GM12878 (cell line): ENCODE results near the gene PHOX2B. TPM values are rescaled to one million over a fixed set of nuclear protein-coding genes. Genes with fewer than 3 reads are reported as not detected.

Experiments
- ATAC-seq: fragments of 200-7000 bp; cut with Tn5 transposase; 3 replicates; pipeline ENCODE4 v1.9.1; 2020; ENCODE audit warnings: mild to moderate bottlenecking, moderate library complexity
- Bru-seq: library from RNA; stranded (reverse); fragments of 400-500 nt; gene quantifications from one replicate; lab custom pipeline; 2021; lab: Mats Ljungman, UMichigan
- BruChase-seq, 2 experiments: library from RNA; stranded (reverse); fragments of 400-500 nt; gene quantifications; one replicate each; lab custom pipeline; 2021; lab: Mats Ljungman, UMichigan
- BruUV-seq: library from RNA; stranded (reverse); fragments of 400-500 nt; replicated peaks from 2 replicates; lab custom pipeline; 2021; lab: Mats Ljungman, UMichigan
- CTCF ChIA-PET: fragments of 300-600 bp; sonication (Branson Sonifier 250); formaldehyde crosslinking; extraction: SDS; loops from one replicate; lab custom pipeline; 2021; ENCODE audit warnings: inconsistent platforms; lab: Yijun Ruan, JAX
- POLR2A ChIA-PET: fragments of 350-600 bp; formaldehyde crosslinking; extraction: SDS; loops from one replicate; lab custom pipeline; 2021; ENCODE audit warnings: inconsistent platforms; lab: Charles Lee
- RAD21 ChIA-PET: fragments of 300-600 bp; sonication (Branson Sonifier 250); formaldehyde crosslinking; loops from one replicate; lab custom pipeline; 2023; ENCODE audit warnings: antibody characterized with exemption; ENCODE audit not compliant: unreplicated experiment; lab: Charles Lee
- SMC1A ChIA-PET: fragments of 300-600 bp; sonication (Branson Sonifier 250); formaldehyde crosslinking; loops from one replicate; lab custom pipeline; 2023; ENCODE audit not compliant: unreplicated experiment, uncharacterized antibody; lab: Charles Lee
- DNase-seq: peaks from one replicate; pipeline ENCODE4 v3.0.0-alpha.2; 2011; ENCODE audit warnings: low read depth, low spot score
- FAIRE-seq: peaks from 3 replicates; lab custom pipeline; 2011; peaks lifted over from hg19 to GRCh38; lab: Jason Lieb, UNC
- H2AFZ ChIP-seq: 2 replicates; pipeline ENCODE4 v1.6.0; 2011; ENCODE audit warnings: low read depth, low read length, control low read depth; ENCODE audit not compliant: control insufficient read depth
- H3K27ac ChIP-seq: 2 replicates; pipeline ENCODE4 v1.5.1; 2011; ENCODE audit warnings: control low read depth; ENCODE audit not compliant: control insufficient read depth, insufficient read depth
- H3K27me3 ChIP-seq, 2 experiments: replicated peaks in 1 of 2; 2 replicates each; pipeline versions ENCODE4 v1.6.0 to v1.6.1; 2011; ENCODE audit warnings: low read length in 1 of 2; ENCODE audit not compliant: control insufficient read depth in 2 of 2, insufficient read depth in 2 of 2
- H3K36me3 ChIP-seq, 2 experiments: 2 replicates each; pipeline ENCODE4 v1.5.1; 2011; ENCODE audit warnings: low read length in 1 of 2; ENCODE audit not compliant: control insufficient read depth in 2 of 2, insufficient read depth in 2 of 2
- H3K4me1 ChIP-seq: 2 replicates; pipeline ENCODE4 v1.6.1; 2011; ENCODE audit warnings: mild to moderate bottlenecking, low read length, moderate library complexity, mixed read lengths; ENCODE audit not compliant: control insufficient read depth, insufficient read depth
- H3K4me2 ChIP-seq: 2 replicates; pipeline ENCODE4 v1.6.0; 2011; ENCODE audit warnings: control low read depth; ENCODE audit not compliant: control insufficient read depth, insufficient read depth
- H3K4me3 ChIP-seq: fragments of 200-600 bp; sonication (generic); 2 replicates; pipeline ENCODE4 v1.5.1; 2016
- H3K79me2 ChIP-seq: 2 replicates; pipeline ENCODE4 v1.6.0; 2011; ENCODE audit warnings: low read length; ENCODE audit not compliant: control insufficient read depth, insufficient read depth
- H3K9ac ChIP-seq: 2 replicates; pipeline ENCODE4 v1.8.0; 2011; ENCODE audit warnings: low read length, control low read depth, mixed read lengths; ENCODE audit not compliant: control insufficient read depth, insufficient read depth
- H3K9me3 ChIP-seq: replicated peaks from 3 replicates; pipeline ENCODE4 v1.5.1; 2011; ENCODE audit warnings: mild to moderate bottlenecking, low read length; ENCODE audit not compliant: control insufficient read depth, insufficient read depth
- H4K20me1 ChIP-seq: 2 replicates; pipeline ENCODE4 v1.6.0; 2011; ENCODE audit not compliant: control insufficient read depth, insufficient read depth
- E2F8 ChIP-seq: fragments of 450-650 bp; IDR thresholded peaks from 2 replicates; pipeline ENCODE4 v1.6.1; 2018; ENCODE audit warnings: mild to moderate bottlenecking, low read depth, moderate library complexity; ENCODE audit not compliant: partially characterized antibody
- RELB ChIP-seq: fragments of 450-650 bp; IDR thresholded peaks from 2 replicates; pipeline ENCODE4 v1.6.1; 2017; ENCODE audit warnings: low read depth, mild to moderate bottlenecking, moderate library complexity
- RFX5 ChIP-seq: IDR thresholded peaks from 2 replicates; pipeline ENCODE4 v1.6.1; 2011; ENCODE audit warnings: low read depth, low read length, improper control_type of control experiment
- RUNX3 ChIP-seq: IDR thresholded peaks from 2 replicates; pipeline ENCODE4 v1.6.1; 2012; ENCODE audit warnings: low read length, inconsistent platforms
- ZNF217 ChIP-seq: fragments of 450-650 bp; IDR thresholded peaks from 2 replicates; pipeline ENCODE4 v1.6.1; 2017; ENCODE audit warnings: antibody characterized with exemption, mild to moderate bottlenecking
- ZNF274 ChIP-seq: IDR thresholded peaks from one replicate; pipeline ENCODE4 v1.8.0; 2011; ENCODE audit not compliant: insufficient read length, insufficient read depth
- ZSCAN29 ChIP-seq: fragments of 450-650 bp; IDR thresholded peaks from 2 replicates; pipeline ENCODE4 v1.6.1; 2017; ENCODE audit warnings: mild to moderate bottlenecking, moderate library complexity
- WGBS: methylation state at CpG from one replicate; pipeline ENCODE4 v1.1.6; 2016; ENCODE audit warnings: low lambda C conversion rate; ENCODE audit not compliant: insufficient replicate concordance, insufficient coverage; ENCODE audit errors: missing lambda C conversion rate; 5-methylcytosine and 5-hydroxymethylcytosine counted together
- in situ Hi-C: fragments of 300-500 bp; cut with MboI; formaldehyde crosslinking; loops from 9 replicates; pipeline ENCODE4 v1.14.3; 2018; ENCODE audit warnings: mixed read lengths
- intact Hi-C: fragments of 100-400 bp; cut with micrococcal nuclease; formaldehyde crosslinking; loops from one replicate; pipeline ENCODE4 v1.14.2; 2022; ENCODE audit not compliant: unreplicated experiment
- long read RNA-seq, 2 experiments: library from polyadenylated mRNA; unstranded; transcript quantifications; one replicate each; pipeline ENCODE4 v2.0.0, GENCODE V29; 2019 to 2020
- polyA minus RNA-seq, 3 experiments: library from RNA; depleted of rRNA, polyadenylated mRNA; stranded (reverse); fragments of >200 nt; gene quantifications; 2 replicates each; pipeline ENCODE4 v1.2.3, GENCODE V29; 2011
- polyA plus RNA-seq, 11 experiments: library from polyadenylated mRNA; depleted of rRNA in 4 of 11; unstranded in 6 of 11; stranded (reverse) in 5 of 11; fragments of >200 nt; fragmentation: Nextera tagmentation in 4 of 11; fragmentation: Illumina TruSeq in 1 of 11; extraction: Ambion mirVana in 4 of 11; extraction: Trizol in 1 of 11; gene quantifications; 1 replicate in 1 of 11; 2 replicates in 10 of 11; pipeline versions ENCODE4 v1.2.1 to v1.2.3, GENCODE V29; 2011 to 2016; ENCODE audit warnings: inconsistent platforms in 2 of 11, missing spikeins in 2 of 11, low read depth in 1 of 11
- total RNA-seq, 4 experiments: library from RNA; depleted of rRNA in 3 of 4; stranded (reverse); fragments of >200 nt in 3 of 4; fragmentation: Illumina TruSeq in 1 of 4; extraction: Trizol in 1 of 4; gene quantifications; 2 replicates each; pipeline versions ENCODE4 v1.2.1 to v1.2.3, GENCODE V29; 2013 to 2021

The PHOX2B gene
- not detected in 2 replicates for total RNA-seq (2013; cell fraction: nucleolus; rRNA removed)
- total RNA-seq (2014; rRNA removed) (not detected in 2 replicates), total RNA-seq (2014; rRNA removed; fragmentation: Illumina TruSeq; extraction: Trizol) (not detected in 2 replicates), total RNA-seq (2021) (not detected in 2 replicates), polyA plus RNA-seq (2011; rRNA removed) (not detected in 2 replicates), polyA plus RNA-seq (2014; fragmentation: Illumina TruSeq; extraction: Trizol) (not detected in 2 replicates), polyA plus RNA-seq (2014; fragmentation: Nextera tagmentation; extraction: Ambion mirVana) (not detected), polyA plus RNA-seq (2014; rRNA removed) (not detected in 2 replicates), polyA plus RNA-seq (2016; fragmentation: Nextera tagmentation; extraction: Ambion mirVana) (not detected), polyA minus RNA-seq (2011; rRNA and poly(A)+ RNA removed) (not detected in 2 replicates), Bru-seq, nascent RNA (not detected), BruChase-seq, experiment 1, labeled RNA remaining after a 6-hour chase (not detected), BruChase-seq, experiment 2, labeled RNA remaining after a 2-hour chase (not detected)
- not detected for polyA plus RNA-seq (2011; ENCODE audit: low read depth)
- not detected in 2 replicates for polyA plus RNA-seq (2011; cell fraction: cytosol; rRNA removed)
- not detected in 2 replicates for polyA plus RNA-seq (2011; cell fraction: nucleus; rRNA removed)
- polyA plus RNA-seq (2012), result not detected in 2 replicates
- polyA minus RNA-seq (2011; cell fraction: cytosol; rRNA and poly(A)+ RNA removed), result not detected in 2 replicates
- not detected in 2 replicates for polyA minus RNA-seq (2011; cell fraction: nucleus; rRNA and poly(A)+ RNA removed)
- long read RNA-seq, experiment 1, result 0 reads
- long read RNA-seq, experiment 2, result 0 reads

GRCh38 chr4:41748571-41749475 is at the start of gene PHOX2B:
PHOX2B (minus strand) TSS chr4:41748725; CDS start chr4:41748610, 115 bp downstream.
- Histone ChIP-seq H3K27me3 (peaks cover 10 to 28% of the 10 kb centered on the region in 2 experiments), H3K36me3 (no peaks in the 10 kb centered on the region), H3K4me2 (no peak within 1 kb of the TSS), H3K4me1 (no peaks in the 10 kb centered on the region), H3K27ac (no peak within 1 kb of the TSS), H3K9ac (no peak within 1 kb of the TSS), H3K4me3 (no peak within 1 kb of the TSS), H4K20me1 (no peaks in the 10 kb centered on the region), H2AFZ (no peak within 1 kb of the TSS), H3K9me3 (peaks cover 1% of the 10 kb centered on the region; the same call in 1 of the 3 replicates), H3K79me2 (no peaks in the 10 kb centered on the region)
- POLR2A ChIA-PET, result no interaction called here
- WGBS, result 30% methylated on average over 15 of the region's 15 CpGs
- no TSS peak for BruUV-seq
- CTCF ChIA-PET, result interaction anchor here (0.8 kb wide), 1 partner anchor 9 kb away, joined by 3 read pairs; no protein-coding TSS in a partner anchor
- TF ChIP-seq ZNF217 (no peak), ZNF274 (no peak), ZSCAN29 (no peak), E2F8 (no peak), RUNX3 (no peak), RELB (no peak), RFX5 (no peak)
- ATAC-seq (no peak), DNase-seq (no peak), FAIRE-seq (no peak)
- RAD21 ChIA-PET, result no interaction called here
- SMC1A ChIA-PET, result no interaction called here
- intact Hi-C loops (no loop called here), in situ Hi-C loops (no loop called here)
